Transverse colon (tissue), 4 donors: ENCODE data around the gene PRKAG3.

Source experiments
- EP300 ChIP-seq: sonication (generic); formaldehyde crosslinking; IDR thresholded peaks from one replicate; pipeline ENCODE4 v1.6.1; 2017; ENCODE audit warnings: antibody characterized with exemption, low read depth
- POLR2A ChIP-seq: fragments of 450-650 bp; IDR thresholded peaks from one replicate; pipeline ENCODE4 v1.6.1; 2016; ENCODE audit warnings: antibody characterized with exemption, mild to moderate bottlenecking, moderate library complexity
- POLR2AphosphoS5 ChIP-seq, 3 donors: sonication (generic); formaldehyde crosslinking; IDR thresholded peaks; one replicate each; pipeline ENCODE4 v1.6.1; 2016; ENCODE audit warnings: antibody characterized with exemption in 3 of 3
- TF ChIP-seq, protein P1 (sequence below), 5 experiments: fragments of 200-600 bp in 3 of 5; fragments of 450-650 bp in 2 of 5; sonication (generic) in 3 of 5; IDR thresholded peaks; 1 replicate in 2 of 5; 2 replicates in 3 of 5; pipeline ENCODE4 v1.5.1; 2016 to 2017; ENCODE audit warnings: antibody characterized with exemption in 5 of 5, inconsistent platforms in 3 of 5, mild to moderate bottlenecking in 2 of 5, moderate library complexity in 1 of 5

DNA sequence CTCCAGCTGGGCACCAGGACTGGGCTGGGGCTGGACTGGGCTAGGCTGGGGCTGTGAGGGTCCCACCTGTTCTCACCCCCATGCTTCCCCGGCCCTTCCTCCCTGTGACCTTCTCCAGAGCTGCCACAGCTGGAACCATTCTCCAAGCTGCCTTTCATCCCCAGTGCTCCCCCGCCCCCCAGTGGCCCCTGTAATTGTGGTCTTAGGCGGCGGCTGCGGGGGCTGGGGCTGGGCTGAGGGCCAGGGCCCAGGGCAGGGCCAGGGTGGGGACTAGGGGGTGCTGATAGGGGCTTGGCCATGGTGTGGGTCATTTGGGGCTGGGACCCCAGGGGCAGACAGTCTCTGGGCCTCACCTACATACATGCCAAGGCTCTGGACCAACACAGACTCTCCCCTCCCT, 46.3 kb upstream of the PRKAG3 start:
- TF ChIP-seq, protein P1, sequence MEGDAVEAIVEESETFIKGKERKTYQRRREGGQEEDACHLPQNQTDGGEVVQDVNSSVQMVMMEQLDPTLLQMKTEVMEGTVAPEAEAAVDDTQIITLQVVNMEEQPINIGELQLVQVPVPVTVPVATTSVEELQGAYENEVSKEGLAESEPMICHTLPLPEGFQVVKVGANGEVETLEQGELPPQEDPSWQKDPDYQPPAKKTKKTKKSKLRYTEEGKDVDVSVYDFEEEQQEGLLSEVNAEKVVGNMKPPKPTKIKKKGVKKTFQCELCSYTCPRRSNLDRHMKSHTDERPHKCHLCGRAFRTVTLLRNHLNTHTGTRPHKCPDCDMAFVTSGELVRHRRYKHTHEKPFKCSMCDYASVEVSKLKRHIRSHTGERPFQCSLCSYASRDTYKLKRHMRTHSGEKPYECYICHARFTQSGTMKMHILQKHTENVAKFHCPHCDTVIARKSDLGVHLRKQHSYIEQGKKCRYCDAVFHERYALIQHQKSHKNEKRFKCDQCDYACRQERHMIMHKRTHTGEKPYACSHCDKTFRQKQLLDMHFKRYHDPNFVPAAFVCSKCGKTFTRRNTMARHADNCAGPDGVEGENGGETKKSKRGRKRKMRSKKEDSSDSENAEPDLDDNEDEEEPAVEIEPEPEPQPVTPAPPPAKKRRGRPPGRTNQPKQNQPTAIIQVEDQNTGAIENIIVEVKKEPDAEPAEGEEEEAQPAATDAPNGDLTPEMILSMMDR (IDR thresholded peaks at IDR 0.05) = no peak
- TF ChIP-seq EP300 = no peak
- TF ChIP-seq POLR2A = no peak
- TF ChIP-seq POLR2AphosphoS5 (IDR thresholded peaks at IDR 0.05) = no peak
